ENCODE measurements around the gene LDB2.

DNA sequence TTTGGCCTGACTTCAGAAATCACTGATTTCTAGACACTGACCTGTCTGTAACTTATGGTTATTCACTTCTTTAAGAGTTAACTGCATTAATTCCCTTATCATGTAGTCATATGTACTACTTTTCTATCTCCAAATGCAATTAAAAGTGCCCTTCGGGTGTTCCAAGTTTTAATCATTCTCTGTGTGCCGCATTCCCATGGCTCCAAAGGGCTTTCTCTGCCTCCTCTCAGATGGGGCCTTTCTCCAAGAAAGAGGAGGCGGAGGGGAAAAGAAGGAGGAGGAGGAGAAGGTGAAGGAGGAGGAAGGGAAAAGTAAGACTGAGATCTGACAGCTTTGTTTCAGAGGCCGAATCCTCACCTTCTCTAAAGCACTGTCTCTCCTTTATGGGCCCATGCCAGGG is 325.8 kb downstream of the LDB2 start:
- TF ChIP-seq POLR2A (IDR thresholded peaks at IDR 0.05; ENCODE audit: low read length), result no peak
- no peak for TF ChIP-seq GATA1 (IDR thresholded peaks at IDR 0.05; ENCODE audit: low read depth, low read length)

Measured in erythroblast (primary cell).